ENCODE results near the gene RASA1.
A peak's percentile ranks its signal among the peaks of the same experiment; 100 is the strongest.
"Not testable (repeated sequence)": the region's sequence is repeated elsewhere in the genome, so short reads cannot be mapped to it uniquely, and the experiment has no call there.

The RASA1 gene

GRCh38 chr5:87302061-87302460 is 34.4 kb downstream of the RASA1 start:
- no peak overlapping the region for H3K4me3 ChIP-seq (ENCODE audit: low read depth, low read length)
- TF ChIP-seq, protein P1, sequence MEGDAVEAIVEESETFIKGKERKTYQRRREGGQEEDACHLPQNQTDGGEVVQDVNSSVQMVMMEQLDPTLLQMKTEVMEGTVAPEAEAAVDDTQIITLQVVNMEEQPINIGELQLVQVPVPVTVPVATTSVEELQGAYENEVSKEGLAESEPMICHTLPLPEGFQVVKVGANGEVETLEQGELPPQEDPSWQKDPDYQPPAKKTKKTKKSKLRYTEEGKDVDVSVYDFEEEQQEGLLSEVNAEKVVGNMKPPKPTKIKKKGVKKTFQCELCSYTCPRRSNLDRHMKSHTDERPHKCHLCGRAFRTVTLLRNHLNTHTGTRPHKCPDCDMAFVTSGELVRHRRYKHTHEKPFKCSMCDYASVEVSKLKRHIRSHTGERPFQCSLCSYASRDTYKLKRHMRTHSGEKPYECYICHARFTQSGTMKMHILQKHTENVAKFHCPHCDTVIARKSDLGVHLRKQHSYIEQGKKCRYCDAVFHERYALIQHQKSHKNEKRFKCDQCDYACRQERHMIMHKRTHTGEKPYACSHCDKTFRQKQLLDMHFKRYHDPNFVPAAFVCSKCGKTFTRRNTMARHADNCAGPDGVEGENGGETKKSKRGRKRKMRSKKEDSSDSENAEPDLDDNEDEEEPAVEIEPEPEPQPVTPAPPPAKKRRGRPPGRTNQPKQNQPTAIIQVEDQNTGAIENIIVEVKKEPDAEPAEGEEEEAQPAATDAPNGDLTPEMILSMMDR (IDR thresholded peaks at IDR 0.05; ENCODE audit: low read depth, low read length, missing control alignments) = no peak
- in situ Hi-C loops (cut with HindIII; ENCODE audit: low sequenced_read_pairs) = no loop called here
- peak; percentile 13 for DNase-seq (ENCODE audit: low read depth)

- H3K4me3 ChIP-seq (ENCODE audit: low read depth, low read length) = no peak overlapping the region
- DNase-seq (ENCODE audit: low read depth) = no peak
- in situ Hi-C loops (cut with HindIII; ENCODE audit: low sequenced_read_pairs) = no loop called here
- TF ChIP-seq, protein P1 (IDR thresholded peaks at IDR 0.05; ENCODE audit: low read depth, low read length, missing control alignments) = no peak
Measured at GRCh38 chr5:87303324-87303723, 35.6 kb downstream of the RASA1 start.

- DNase-seq (ENCODE audit: low read depth); H3K4me3 ChIP-seq (ENCODE audit: low read depth, low read length); in situ Hi-C loops (cut with HindIII; ENCODE audit: low sequenced_read_pairs): not testable (repeated sequence)
Measured at GRCh38 chr5:87306090-87306489, 38.4 kb downstream of the RASA1 start.

DNA sequence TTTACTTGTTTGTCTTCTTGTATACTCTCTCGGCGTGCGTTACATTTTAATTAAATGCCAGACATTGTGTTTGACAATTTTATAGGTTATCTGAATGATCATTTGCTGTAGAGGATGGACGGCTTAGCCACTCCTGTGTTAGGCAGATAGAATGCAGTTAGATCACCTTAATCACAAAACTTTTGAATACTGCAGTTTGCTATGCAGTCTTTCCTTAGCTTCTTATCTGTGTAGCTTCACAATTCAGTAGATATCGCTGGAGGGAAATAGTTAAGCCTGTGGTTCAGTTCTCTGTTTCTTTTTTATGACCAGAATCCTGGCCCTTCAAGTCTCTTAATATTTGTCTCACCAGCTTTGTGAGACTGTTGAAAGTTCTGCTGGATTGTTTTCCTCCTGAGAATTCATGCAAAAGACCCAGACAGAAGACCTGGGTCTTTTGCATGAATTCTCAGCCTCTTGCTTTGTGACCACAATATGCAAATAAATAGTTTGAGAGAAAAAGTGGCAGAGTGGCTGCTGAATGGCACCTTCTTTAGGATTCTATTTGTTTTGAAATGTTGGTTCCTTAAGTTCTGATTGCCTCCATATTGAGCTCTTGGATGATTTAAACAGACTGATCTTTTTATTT is 40.2 kb downstream of the RASA1 start:
- no peak for DNase-seq (ENCODE audit: low read depth)
- in situ Hi-C loops (cut with HindIII; ENCODE audit: low sequenced_read_pairs) = no loop called here
- TF ChIP-seq, protein P1 (IDR thresholded peaks at IDR 0.05; ENCODE audit: low read depth, low read length, missing control alignments) = no peak
- no peak overlapping the region for H3K4me3 ChIP-seq (ENCODE audit: low read depth, low read length)

DNA sequence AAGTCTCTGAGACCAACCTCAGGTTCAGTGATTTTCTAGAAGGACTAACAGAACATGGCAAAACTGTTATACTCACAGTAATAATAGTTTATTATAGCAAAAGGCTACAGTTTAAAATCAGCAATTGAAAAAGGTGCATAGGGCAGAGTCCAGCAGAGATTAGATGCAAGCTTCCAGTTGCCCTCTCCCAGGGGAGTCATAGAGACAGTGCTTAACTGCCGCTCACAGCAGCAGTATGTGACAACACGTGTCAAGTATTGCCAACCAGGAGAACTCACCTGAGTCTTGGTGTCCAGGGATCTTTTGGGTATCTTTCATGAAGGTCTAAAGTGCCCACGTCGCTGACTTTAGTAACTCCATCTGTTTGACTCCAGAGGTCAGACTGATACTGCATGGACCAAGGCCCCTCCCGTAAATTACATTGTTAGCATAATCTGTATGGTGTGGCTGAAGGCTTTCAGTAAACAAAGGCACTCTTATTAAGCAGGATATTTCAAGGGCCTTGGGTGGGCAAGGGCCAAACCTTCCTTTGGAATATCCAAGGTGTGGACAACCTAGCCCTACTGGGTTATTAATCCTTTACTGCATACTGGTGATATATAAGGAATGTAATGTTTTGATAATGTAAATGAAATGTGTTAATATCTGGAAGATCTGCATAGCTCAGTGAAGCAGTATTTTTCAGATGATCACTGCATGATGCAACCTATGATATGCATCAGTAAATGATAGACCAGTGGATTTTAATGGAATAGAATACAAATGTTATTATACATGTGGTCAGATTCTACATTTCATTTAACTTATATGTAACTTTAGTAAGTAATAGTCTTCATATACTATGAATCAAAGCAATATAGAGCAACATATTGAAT is 44.0 kb downstream of the RASA1 start:
- in situ Hi-C loops (cut with HindIII; ENCODE audit: low sequenced_read_pairs) = no loop called here

DNA sequence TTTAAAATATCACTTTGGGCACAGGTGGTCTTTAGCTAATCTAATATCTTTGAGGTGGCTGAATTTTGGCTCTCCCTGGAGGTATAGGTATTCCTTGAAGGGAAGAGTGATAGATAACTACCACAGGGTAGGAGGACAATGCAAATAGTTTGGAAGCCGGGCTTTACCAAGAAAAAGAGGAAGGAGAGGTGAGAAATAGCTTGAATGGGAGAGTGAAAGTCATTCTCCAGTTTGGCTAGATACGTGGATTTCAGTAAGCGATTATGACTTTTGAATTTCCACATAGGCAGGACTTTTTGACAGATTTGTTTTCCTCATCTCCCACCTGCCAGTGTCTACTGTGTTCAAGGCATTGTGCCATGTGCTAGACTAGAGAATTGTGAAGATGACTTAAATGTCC is 45.5 kb downstream of the RASA1 start:
- no peak for DNase-seq (ENCODE audit: low read depth)
- no peak overlapping the region for H3K4me3 ChIP-seq (ENCODE audit: low read depth, low read length)
- in situ Hi-C loops (cut with HindIII; ENCODE audit: low sequenced_read_pairs) = no loop called here
- TF ChIP-seq, protein P1 (IDR thresholded peaks at IDR 0.05; ENCODE audit: low read depth, low read length, missing control alignments) = no peak

More for the DNA sequence above, 44.0 kb downstream of the RASA1 start:
- no peak for DNase-seq (ENCODE audit: low read depth)
- TF ChIP-seq, protein P1 (IDR thresholded peaks at IDR 0.05; ENCODE audit: low read depth, low read length, missing control alignments) = no peak
- no peak overlapping the region for H3K4me3 ChIP-seq (ENCODE audit: low read depth, low read length)

GRCh38 chr5:87319469-87319868 is 51.8 kb downstream of the RASA1 start:
- TF ChIP-seq, protein P1 (IDR thresholded peaks at IDR 0.05; ENCODE audit: low read depth, low read length, missing control alignments) = no peak
- H3K4me3 ChIP-seq (ENCODE audit: low read depth, low read length) = no peak overlapping the region
- in situ Hi-C loops (cut with HindIII; ENCODE audit: low sequenced_read_pairs) = no loop called here
- no peak for DNase-seq (ENCODE audit: low read depth)

All from astrocyte of the cerebellum (primary cell).